ENCODE results near the gene STX19.

- TF ChIP-seq POLR2A (IDR thresholded peaks at IDR 0.05) (no peak), CTCF (IDR thresholded peaks at IDR 0.05) (no peak)
These were observed 13.4 kb downstream of the STX19 start for GRCh38 chr3:94015025-94015424.

Measured in Peyer's patch (tissue), 4 donors.